HEK293 (cell line): Measurements from ENCODE around the gene XG.

Experiments
- ZBTB20 ChIP-seq: fragments of 450-650 bp; formaldehyde crosslinking; IDR thresholded peaks from 2 replicates; pipeline ENCODE4 v1.5.1; 2016; ENCODE audit warnings: missing biosample characterization, missing genetic modification characterization
- ZNF624 ChIP-seq: fragments of 450-650 bp; formaldehyde crosslinking; IDR thresholded peaks from 2 replicates; pipeline ENCODE4 v1.5.1; 2017; ENCODE audit warnings: missing biosample characterization, missing genetic modification characterization
- ZNF785 ChIP-seq: fragments of 450-650 bp; formaldehyde crosslinking; IDR thresholded peaks from 2 replicates; pipeline ENCODE4 v1.5.1; 2016; ENCODE audit warnings: missing biosample characterization, missing genetic modification characterization

GRCh38 chrX:2859197-2859797 lies 107.5 kb downstream of the XG start:
- TF ChIP-seq ZNF785: no peak
- TF ChIP-seq ZBTB20 (tag by site-specific recombination): no peak
- no peak for TF ChIP-seq ZNF624 (tag by site-specific recombination)
